Hepatocyte (in vitro differentiated cells): ENCODE measurements around the gene RBFOX1. TPM values are rescaled to one million over a fixed set of nuclear protein-coding genes. Genes with fewer than 3 reads are reported as not detected.

Source experiments
- DNase-seq: peaks from one replicate; pipeline ENCODE4 v3.0.0-alpha.2; 2016; ENCODE audit warnings: low spot score
- H2AFZ ChIP-seq: fragments of 200-600 bp; sonication (generic); 2 replicates; pipeline ENCODE4 v1.6.0; 2016; ENCODE audit warnings: antibody characterized with exemption, mild to moderate bottlenecking
- H3K27ac ChIP-seq: fragments of 200-600 bp; sonication (generic); 2 replicates; pipeline ENCODE4 v1.5.1; 2016; ENCODE audit warnings: mild to moderate bottlenecking
- H3K27me3 ChIP-seq: fragments of 200-600 bp; sonication (generic); 2 replicates; pipeline ENCODE4 v1.6.1; 2016
- H3K36me3 ChIP-seq: fragments of 200-600 bp; sonication (generic); replicated peaks from 2 replicates; pipeline ENCODE4 v1.5.1; 2016; ENCODE audit warnings: low read depth; ENCODE audit not compliant: insufficient read depth
- H3K4me1 ChIP-seq: fragments of 200-600 bp; sonication (generic); 2 replicates; pipeline ENCODE4 v1.5.1; 2016; ENCODE audit warnings: mild to moderate bottlenecking, moderate library complexity; ENCODE audit not compliant: insufficient read depth
- H3K4me2 ChIP-seq: fragments of 200-600 bp; sonication (generic); 2 replicates; pipeline ENCODE4 v1.6.0; 2016
- H3K4me3 ChIP-seq: fragments of 200-600 bp; sonication (generic); 2 replicates; pipeline ENCODE4 v1.5.1; 2016; ENCODE audit warnings: mild to moderate bottlenecking
- H3K79me2 ChIP-seq: fragments of 200-600 bp; sonication (generic); 2 replicates; pipeline ENCODE4 v1.6.0; 2017; ENCODE audit warnings: mild to moderate bottlenecking
- H3K9me2 ChIP-seq: fragments of 200-600 bp; sonication (generic); replicated peaks from 2 replicates; pipeline ENCODE4 v1.6.0; 2017; ENCODE audit warnings: mild to moderate bottlenecking; ENCODE audit not compliant: insufficient read depth
- H3K9me3 ChIP-seq: fragments of 200-600 bp; sonication (generic); 2 replicates; pipeline ENCODE4 v1.5.1; 2016; ENCODE audit warnings: low read depth, mild to moderate bottlenecking
- H4K20me1 ChIP-seq: fragments of 200-600 bp; sonication (generic); 2 replicates; pipeline ENCODE4 v1.6.0; 2016; ENCODE audit warnings: mild to moderate bottlenecking; ENCODE audit not compliant: insufficient read depth, poor library complexity, severe bottlenecking
- CTCF ChIP-seq: fragments of 200-600 bp; sonication (generic); IDR thresholded peaks from 2 replicates; pipeline ENCODE4 v1.5.1; 2016; ENCODE audit warnings: antibody characterized with exemption, mild to moderate bottlenecking; ENCODE audit not compliant: poor library complexity
- EZH2 ChIP-seq: fragments of 200-600 bp; sonication (generic); IDR thresholded peaks from 2 replicates; pipeline ENCODE4 v1.6.1; 2016; ENCODE audit warnings: antibody characterized with exemption, mild to moderate bottlenecking, borderline replicate concordance
- EZH2phosphoT487 ChIP-seq: fragments of 200-600 bp; sonication (generic); IDR thresholded peaks from one replicate; pipeline ENCODE4 v1.6.1; 2018; ENCODE audit warnings: antibody characterized with exemption, mild to moderate bottlenecking, low read depth, moderate library complexity; ENCODE audit not compliant: unreplicated experiment, severe bottlenecking
- WGBS: methylation state at CpG from one replicate; pipeline ENCODE4 v1.1.6; 2016; ENCODE audit warnings: low lambda C conversion rate; ENCODE audit errors: missing lambda C conversion rate; 5-methylcytosine and 5-hydroxymethylcytosine counted together
- polyA plus RNA-seq: library from polyadenylated mRNA; unstranded; fragments of >200 nt; fragmentation: Nextera tagmentation; extraction: Ambion mirVana; gene quantifications from 2 replicates; pipeline ENCODE4 v1.2.1, GENCODE V29; 2016
- total RNA-seq: library from RNA; depleted of rRNA; stranded (reverse); fragments of >200 nt; gene quantifications from 2 replicates; pipeline ENCODE4 v1.2.3, GENCODE V29; 2014

The RBFOX1 gene
- total and polyA plus RNA-seq, 2 experiments from 2014 or later, result 1.00 to 1.2 TPM

GRCh38 chr16:7400117-7400890 is 67.7 kb downstream of the RBFOX1 start:
- Histone ChIP-seq H2AFZ (no peak overlapping the region), H3K27me3 (no peaks in the 10 kb centered on the region), H4K20me1 (no peaks in the 10 kb centered on the region), H3K9me2 (no peaks in the 10 kb centered on the region), H3K4me2 (no peak overlapping the region), H3K4me3 (no peak overlapping the region), H3K27ac (no peak overlapping the region), H3K79me2 (no peaks in the 10 kb centered on the region), H3K4me1 (no peaks in the 10 kb centered on the region), H3K36me3 (no peaks in the 10 kb centered on the region), H3K9me3 (no peaks in the 10 kb centered on the region)
- no peak for TF ChIP-seq CTCF
- WGBS, result 56% methylated on average over 5 of the region's 5 CpGs
- DNase-seq, result no peak

GRCh38 chr16:7404217-7404616 is 71.6 kb downstream of the RBFOX1 start:
- 57% methylated on average over 5 of the region's 5 CpGs for WGBS
- H3K4me3 ChIP-seq, result no peak overlapping the region

GRCh38 chr16:7405166-7405565 is 72.5 kb downstream of the RBFOX1 start:
- TF ChIP-seq CTCF, result peak; percentile 69
- no peak for TF ChIP-seq EZH2
- Histone ChIP-seq H3K9me3 (no peaks in the 10 kb centered on the region), H3K9me2 (no peaks in the 10 kb centered on the region), H4K20me1 (no peaks in the 10 kb centered on the region), H3K4me3 (no peak overlapping the region), H3K79me2 (no peaks in the 10 kb centered on the region), H3K27me3 (peaks cover 10% of the 10 kb centered on the region), H3K4me2 (no peak overlapping the region), H2AFZ (no peak overlapping the region), H3K4me1 (no peaks in the 10 kb centered on the region), H3K36me3 (no peaks in the 10 kb centered on the region), H3K27ac (no peak overlapping the region)
- peak; percentile 84 for DNase-seq
- 40% methylated on average over 16 of the region's 16 CpGs for WGBS

More at GRCh38 chr16:7404217-7404616, 71.6 kb downstream of the RBFOX1 start:
- no peaks in the 10 kb centered on the region for H3K9me2 ChIP-seq
- H3K4me2 ChIP-seq, result no peak overlapping the region
- H3K9me3 ChIP-seq, result no peaks in the 10 kb centered on the region
- DNase-seq, result no peak
- no peak overlapping the region for H2AFZ ChIP-seq
- TF ChIP-seq CTCF (no peak), EZH2 (no peak), EZH2phosphoT487 (no peak)
- H3K27me3 ChIP-seq, result peaks cover 4% of the 10 kb centered on the region
- H3K79me2 ChIP-seq, result no peaks in the 10 kb centered on the region
- H4K20me1 ChIP-seq, result no peaks in the 10 kb centered on the region
- no peak overlapping the region for H3K27ac ChIP-seq
- H3K36me3 ChIP-seq, result no peaks in the 10 kb centered on the region
- H3K4me1 ChIP-seq, result no peaks in the 10 kb centered on the region
